ENCODE results near the gene RTN3.
"Not testable (repeated sequence)": the region's sequence is repeated elsewhere in the genome, so short reads cannot be mapped to it uniquely, and the experiment has no call there.

Gene RTN3

GRCh38 chr11:63681321-63682065 lies at the start of gene RTN3:
Gene RTN3, plus strand, starts transcription at chr11:63681500. Its CDS starts 137 bp downstream, at chr11:63681637.
- peak; percentile 97 for DNase-seq

GRCh38 chr11:63635762-63636465 lies 45.4 kb upstream of the RTN3 start:
- peak; percentile 33 for DNase-seq

- not testable (repeated sequence) for DNase-seq
Observed at GRCh38 chr11:63638436-63638835, 42.9 kb upstream of the RTN3 start.

- peak; percentile 2 for DNase-seq
Observed at GRCh38 chr11:63639199-63639832, 42.0 kb upstream of the RTN3 start.

- DNase-seq, result no peak
Observed at GRCh38 chr11:63641727-63642126, 39.6 kb upstream of the RTN3 start.

GRCh38 chr11:63643205-63643604 lies 38.1 kb upstream of the RTN3 start:
- no peak for DNase-seq

- no peak for DNase-seq
Observed at GRCh38 chr11:63652671-63653070, 28.6 kb upstream of the RTN3 start.

- no peak for DNase-seq
Observed at GRCh38 chr11:63660972-63661371, 20.3 kb upstream of the RTN3 start.

GRCh38 chr11:63663809-63664208 lies 17.5 kb upstream of the RTN3 start:
- no peak for DNase-seq

GRCh38 chr11:63666874-63667273 lies 14.4 kb upstream of the RTN3 start:
- no peak for DNase-seq

GRCh38 chr11:63667995-63668795 lies 13.1 kb upstream of the RTN3 start:
- DNase-seq, result no peak

GRCh38 chr11:63670096-63670432 lies 11.2 kb upstream of the RTN3 start:
- DNase-seq, result no peak

GRCh38 chr11:63670433-63671321 lies 10.6 kb upstream of the RTN3 start:
- peak; percentile 66 for DNase-seq

- peak; percentile 97 for DNase-seq
Observed at GRCh38 chr11:63671322-63672155, 9.8 kb upstream of the RTN3 start, which contains the start of gene ATL3. Gene ATL3, minus strand, starts transcription at chr11:63671376. Its CDS starts 41 bp downstream, at chr11:63671335.

GRCh38 chr11:63672156-63672463 lies 9.2 kb upstream of the RTN3 start:
- DNase-seq, result no peak

GRCh38 chr11:63672936-63673539 lies 8.3 kb upstream of the RTN3 start:
- DNase-seq, result no peak

GRCh38 chr11:63673579-63673978 lies 7.7 kb upstream of the RTN3 start:
- no peak for DNase-seq

GRCh38 chr11:63680834-63681320 lies 423 bp upstream of the RTN3 start:
- DNase-seq, result no peak

- peak; percentile 65 for DNase-seq
Observed at GRCh38 chr11:63682066-63683021, 1.0 kb downstream of the RTN3 start.

Data from NCI-H1092 treated with DMSO at 0.1 percent for 48 hours (cell line).